ENCODE results near the gene CAMK2A.

The CAMK2A gene

GRCh38 chr5:150277043-150277442 lies 12.5 kb downstream of the CAMK2A start:
- no peak for DNase-seq

GRCh38 chr5:150274811-150275210 lies 14.8 kb downstream of the CAMK2A start:
- DNase-seq = no peak

- no peak for DNase-seq
Observed at GRCh38 chr5:150272531-150272930, 17.0 kb downstream of the CAMK2A start.

DNA sequence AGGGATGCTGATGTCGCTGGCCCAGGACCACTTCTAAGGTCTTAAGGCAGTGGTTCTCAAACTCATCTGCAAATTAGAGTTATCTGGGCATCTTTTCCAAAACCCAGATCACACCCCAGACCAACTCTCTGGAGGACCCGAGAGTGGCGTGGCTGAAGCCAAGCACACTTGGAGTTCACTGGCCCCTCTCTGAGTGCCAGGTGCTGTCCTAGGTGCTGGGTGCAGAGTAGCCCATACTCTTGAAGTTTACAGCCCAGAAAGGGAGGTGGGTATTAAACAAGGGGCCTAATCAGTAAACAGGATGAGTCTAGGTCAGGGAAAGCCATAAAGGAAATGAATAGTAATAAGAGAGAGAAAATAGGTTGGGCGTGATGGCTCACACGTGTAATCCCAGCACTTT lies 17.6 kb downstream of the CAMK2A start:
- DNase-seq = no peak

- no peak for DNase-seq
Observed at GRCh38 chr5:150271296-150271692, 18.3 kb downstream of the CAMK2A start.

GRCh38 chr5:150270541-150271295 lies 18.9 kb downstream of the CAMK2A start:
- no peak for DNase-seq

GRCh38 chr5:150266871-150267291 lies 22.7 kb downstream of the CAMK2A start:
- DNase-seq = no peak

GRCh38 chr5:150265870-150266383 lies 23.6 kb downstream of the CAMK2A start:
- no peak for DNase-seq

GRCh38 chr5:150264667-150265603 lies 24.6 kb downstream of the CAMK2A start:
- no peak for DNase-seq

DNA sequence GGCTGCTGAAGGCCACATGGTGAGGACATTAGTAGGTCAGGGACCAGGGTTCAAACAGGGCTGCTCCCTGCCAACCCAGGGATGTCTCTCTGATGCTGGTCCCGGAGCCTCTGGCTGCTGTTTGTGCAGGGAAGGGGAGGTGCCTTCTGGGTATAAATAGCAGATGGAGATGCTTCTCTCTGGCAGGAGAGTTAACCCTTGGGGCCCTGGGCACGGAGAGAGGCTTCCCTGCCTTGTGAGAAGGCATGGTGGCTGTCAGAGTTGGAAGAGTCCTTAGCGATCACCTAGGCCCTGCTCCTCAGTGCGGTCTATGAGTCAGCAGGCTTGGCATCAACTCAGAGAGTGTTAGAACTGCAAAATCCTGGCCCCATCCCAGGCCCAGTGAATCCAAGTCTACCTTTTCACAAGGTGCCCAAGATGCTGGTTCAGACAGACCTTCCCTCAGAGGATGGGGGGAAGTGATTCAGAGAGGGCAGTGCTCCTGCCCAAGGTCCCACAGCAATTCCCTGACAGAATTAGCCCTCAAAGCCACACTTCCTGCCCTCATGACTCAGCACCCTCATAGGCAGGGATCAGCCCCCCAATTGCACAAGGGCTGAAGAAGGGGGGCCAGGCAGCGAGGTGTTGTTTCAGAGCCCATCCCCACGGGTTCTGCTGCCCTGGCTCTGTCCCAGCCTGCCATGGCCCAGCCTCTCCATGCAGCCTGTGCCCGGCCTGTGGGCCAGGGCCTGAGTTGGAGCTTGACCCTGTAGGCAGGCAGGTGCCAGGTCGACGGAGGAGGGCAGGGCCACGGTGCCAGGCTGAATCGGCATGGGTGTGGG lies 25.6 kb downstream of the CAMK2A start:
- DNase-seq = no peak

DNA sequence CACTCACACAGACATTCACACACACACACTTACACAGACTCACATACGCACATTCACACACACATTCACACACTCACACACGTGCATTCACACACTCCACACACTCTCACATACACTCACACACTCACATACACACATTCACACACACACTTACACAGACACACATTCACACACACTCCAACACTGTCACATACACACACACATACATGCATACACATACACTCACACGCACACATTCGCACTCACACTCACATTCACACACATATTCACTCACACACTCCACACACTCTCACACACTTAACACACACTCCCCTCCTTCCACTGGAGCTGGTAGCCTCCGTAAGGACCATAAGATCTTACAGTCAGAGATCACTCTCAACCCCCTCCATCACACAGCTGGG lies 26.2 kb downstream of the CAMK2A start:
- no peak for DNase-seq

GRCh38 chr5:150262502-150262901 lies 27.1 kb downstream of the CAMK2A start:
- DNase-seq = no peak

GRCh38 chr5:150261231-150261630 lies 28.3 kb downstream of the CAMK2A start:
- DNase-seq = no peak

DNA sequence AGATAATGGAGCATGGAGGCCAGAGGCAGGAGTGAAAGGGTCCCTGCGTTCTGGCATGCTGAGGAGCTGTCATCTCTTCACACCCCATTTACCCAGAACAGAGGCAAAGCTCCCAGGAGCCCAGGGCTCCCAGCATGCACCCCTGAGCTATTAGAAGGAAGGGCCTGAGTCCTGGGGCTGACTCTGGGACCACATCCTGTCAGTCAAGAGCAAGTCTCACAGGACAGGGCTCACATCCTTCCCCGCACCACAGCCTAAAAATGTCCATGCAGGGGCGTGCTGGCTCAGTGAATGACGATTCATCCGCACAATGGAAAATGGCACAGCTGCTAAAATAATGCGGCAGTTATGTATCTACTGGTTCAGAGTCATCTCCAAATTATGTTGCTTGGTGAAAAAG lies 31.4 kb downstream of the CAMK2A start:
- no peak for DNase-seq

GRCh38 chr5:150257424-150257823 lies 32.1 kb downstream of the CAMK2A start:
- DNase-seq = no peak

DNA sequence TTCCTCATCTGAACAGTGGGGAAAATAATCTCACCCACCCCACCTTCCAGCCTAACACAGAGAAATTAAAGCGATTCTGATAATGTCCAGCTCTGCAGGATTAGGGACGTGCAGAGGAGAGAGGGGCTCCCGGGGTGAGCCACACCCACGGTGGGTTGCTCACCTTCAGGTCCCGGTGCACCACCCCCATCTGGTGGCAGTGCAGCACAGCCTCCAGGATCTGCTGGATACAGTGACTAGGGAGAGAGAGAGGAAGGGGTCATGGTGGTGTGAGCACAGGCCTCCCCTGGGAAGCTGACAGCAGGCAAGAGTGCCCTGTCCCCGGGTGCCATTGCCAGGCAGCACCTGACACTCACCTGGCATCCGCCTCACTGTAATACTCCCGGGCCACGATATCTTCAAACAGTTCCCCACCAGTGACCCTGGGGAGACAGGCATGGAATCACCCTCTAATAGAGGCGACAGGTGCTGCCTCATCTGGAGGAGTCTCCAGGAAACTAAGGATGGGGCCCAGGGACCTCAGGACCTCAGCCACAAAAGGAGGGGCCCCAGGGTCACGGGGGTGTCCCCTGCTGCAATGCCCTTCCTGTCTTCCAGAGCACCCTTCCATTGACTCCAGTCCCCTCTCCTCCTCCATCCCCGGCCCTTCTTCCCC lies 33.0 kb downstream of the CAMK2A start:
- no peak for DNase-seq

GRCh38 chr5:150255659-150256409 lies 33.7 kb downstream of the CAMK2A start:
- no peak for DNase-seq

GRCh38 chr5:150254774-150255173 lies 34.8 kb downstream of the CAMK2A start:
- no peak for DNase-seq

GRCh38 chr5:150254363-150254762 lies 35.2 kb downstream of the CAMK2A start:
- no peak for DNase-seq

DNA sequence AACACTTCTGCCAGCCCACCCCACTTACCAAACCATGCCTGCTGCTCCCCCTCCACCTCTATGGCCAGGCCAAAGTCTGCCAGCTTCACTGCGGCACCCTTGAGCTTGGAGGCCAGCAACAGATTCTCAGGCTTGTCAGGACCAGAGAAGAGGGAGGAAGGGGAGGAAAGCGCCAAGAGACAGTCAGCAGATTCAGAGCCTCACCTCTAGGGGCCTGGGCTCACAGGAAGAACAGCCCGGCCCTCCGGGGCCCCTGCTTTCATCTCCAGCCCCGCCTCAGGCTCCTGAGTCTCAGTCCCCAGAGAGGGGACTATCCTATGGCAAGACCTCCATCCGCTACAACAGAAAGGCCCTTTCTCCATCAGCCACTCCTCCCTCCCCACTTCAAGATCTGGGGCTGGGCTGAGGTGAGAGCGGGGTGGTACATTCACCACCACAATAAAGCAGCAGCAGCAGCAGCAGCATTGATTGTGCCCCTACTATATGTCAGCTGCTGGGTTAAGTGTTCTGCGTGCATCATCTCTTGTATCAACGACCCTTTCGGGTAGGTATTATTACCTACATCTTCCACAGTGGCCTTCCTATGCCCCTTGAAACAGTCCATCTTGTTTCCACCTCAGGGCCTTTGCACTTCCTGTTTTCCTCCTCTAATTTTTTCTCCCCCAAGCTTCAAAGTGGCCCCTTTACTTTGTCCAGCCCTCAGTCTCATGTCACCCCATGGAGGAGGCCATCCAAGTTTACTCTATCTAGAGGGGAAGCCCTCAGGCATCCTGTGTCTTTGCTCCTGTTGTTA lies 36.0 kb downstream of the CAMK2A start:
- DNase-seq = no peak

- no peak for DNase-seq
Observed at GRCh38 chr5:150252489-150252888, 37.1 kb downstream of the CAMK2A start.

All from KG1 (cell line).